Activated naive CD4-positive, alpha-beta T cell treated with anti-CD3 and anti-CD28 coated beads, Interleukin-2, amount 10 ng/mL, durations not matched to agents 7 days and 5 days (primary cell): Measurements from ENCODE around the gene SMPD1.
"Not testable (repeated sequence)": the region's sequence is repeated elsewhere in the genome, so short reads cannot be mapped to it uniquely, and the experiment has no call there.

ENCODE experiments used
- CTCF ChIA-PET: fragments of 350-600 bp; sonication (Branson Sonifier 250); formaldehyde crosslinking; loops from one replicate; lab custom pipeline; 2021; ENCODE audit warnings: antibody characterized with exemption; lab: Charles Lee
- DNase-seq: peaks from one replicate; pipeline ENCODE4 v3.0.0-alpha.2; 2020
- H3K27ac Mint-ChIP-seq: one replicate; pipeline ENCODE4 v1.8.0; 2021; ENCODE audit warnings: mild to moderate bottlenecking, moderate library complexity, mixed read lengths
- H3K27me3 Mint-ChIP-seq: one replicate; pipeline ENCODE4 v1.8.0; 2021; ENCODE audit warnings: mild to moderate bottlenecking, mixed read lengths
- H3K36me3 Mint-ChIP-seq: one replicate; pipeline ENCODE4 v1.8.0; 2021; ENCODE audit warnings: mixed read lengths
- H3K4me1 Mint-ChIP-seq: one replicate; pipeline ENCODE4 v1.8.0; 2021; ENCODE audit warnings: mixed read lengths
- H3K4me3 Mint-ChIP-seq: one replicate; pipeline ENCODE4 v1.8.0; 2021; ENCODE audit warnings: mild to moderate bottlenecking, moderate library complexity, mixed read lengths
- H3K9me3 Mint-ChIP-seq: one replicate; pipeline ENCODE4 v1.8.0; 2021; ENCODE audit warnings: mixed read lengths

The SMPD1 gene

GRCh38 chr11:6365659-6366058 is 24.6 kb upstream of the SMPD1 start:
- Mint-ChIP-seq H3K4me1 (no peaks in the 10 kb centered on the region), H3K36me3 (no peaks in the 10 kb centered on the region), H3K27me3 (peaks cover 4% of the 10 kb centered on the region), H3K4me3 (no peak overlapping the region), H3K27ac (no peak overlapping the region), H3K9me3 (no peaks in the 10 kb centered on the region)
- no peak for DNase-seq
- CTCF ChIA-PET, result interaction anchor here (1.2 to 6.9 kb wide), 3 partner anchors 12 to 78 kb away, joined by 4 to 64 read pairs (median 23); no protein-coding TSS in a partner anchor

DNA sequence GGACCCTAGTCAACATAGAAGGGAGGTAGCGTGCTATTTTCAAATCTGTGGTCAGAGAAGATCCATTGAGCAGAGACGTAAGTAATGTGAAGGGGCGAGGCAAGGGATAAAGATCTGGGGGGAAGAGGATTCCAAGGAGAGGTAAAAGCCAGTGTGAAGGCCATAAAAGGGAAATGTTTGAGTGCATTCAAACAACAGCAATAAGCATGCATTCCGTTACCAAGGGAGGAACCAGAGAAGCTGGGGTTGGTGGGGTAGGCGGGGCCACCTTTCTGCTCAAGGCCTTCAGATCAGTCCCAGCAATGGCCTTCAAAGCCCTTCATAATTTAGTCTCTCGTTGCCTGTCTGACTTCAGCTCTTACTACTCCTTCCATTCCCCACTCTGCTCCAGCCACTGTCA is 18.4 kb upstream of the SMPD1 start:
- Mint-ChIP-seq H3K9me3 (no peaks in the 10 kb centered on the region), H3K4me3 (no peak overlapping the region), H3K27ac (no peak overlapping the region), H3K27me3 (peaks cover 4% of the 10 kb centered on the region), H3K36me3 (no peaks in the 10 kb centered on the region), H3K4me1 (peaks cover 11% of the 10 kb centered on the region)
- DNase-seq, result no peak
- CTCF ChIA-PET, result interaction anchor here (1.1 to 2.5 kb wide), 2 partner anchors 9 to 72 kb away, joined by 8 to 13 read pairs; no protein-coding TSS in a partner anchor

- CTCF ChIA-PET, result interaction anchor here (0.9 to 9.5 kb wide), 32 partner anchors 11 to 377 kb away, joined by 3 to 563 read pairs (median 12); partner anchors contain the start of genes APBB1, ARFIP2, DNHD1 and HPX
- H3K27me3 Mint-ChIP-seq, result peaks cover 4% of the 10 kb centered on the region
- DNase-seq, result peak; percentile 34
- peak overlapping the region; percentile 93 for H3K27ac Mint-ChIP-seq
- peaks cover 37% of the 10 kb centered on the region for H3K4me1 Mint-ChIP-seq
- peak overlapping the region; percentile 61 for H3K4me3 Mint-ChIP-seq
- no peaks in the 10 kb centered on the region for H3K36me3 Mint-ChIP-seq
- no peaks in the 10 kb centered on the region for H3K9me3 Mint-ChIP-seq
Measured at GRCh38 chr11:6377902-6378639, 12.2 kb upstream of the SMPD1 start.

DNA sequence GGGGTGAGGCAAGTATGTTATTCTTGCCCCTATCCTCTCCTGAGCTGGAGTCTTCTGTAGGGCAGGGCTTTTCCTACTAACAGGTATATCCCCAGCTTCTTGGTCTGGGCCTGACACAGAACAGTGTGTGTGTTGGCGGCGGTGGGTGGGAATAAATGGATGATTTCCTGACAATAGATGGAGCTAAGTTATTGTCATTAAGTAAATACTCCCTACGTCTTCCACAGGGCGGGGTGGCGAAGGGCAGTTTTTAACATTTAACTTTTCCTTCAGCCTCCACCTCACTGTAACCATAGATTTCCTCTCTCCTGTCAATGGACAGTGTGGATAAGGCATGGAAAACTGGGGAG is 11.7 kb upstream of the SMPD1 start:
- Mint-ChIP-seq H3K36me3 (no peaks in the 10 kb centered on the region), H3K4me1 (peaks cover 37% of the 10 kb centered on the region), H3K4me3 (peak overlapping the region; percentile 61), H3K27ac (peak overlapping the region; percentile 93), H3K9me3 (no peaks in the 10 kb centered on the region), H3K27me3 (peaks cover 4% of the 10 kb centered on the region)
- CTCF ChIA-PET, result interaction anchor here (0.7 to 9.5 kb wide), 62 partner anchors 9 to 376 kb away, joined by 3 to 563 read pairs (median 6); partner anchors contain the start of genes APBB1, ARFIP2, DNHD1 and HPX
- DNase-seq, result no peak

DNA sequence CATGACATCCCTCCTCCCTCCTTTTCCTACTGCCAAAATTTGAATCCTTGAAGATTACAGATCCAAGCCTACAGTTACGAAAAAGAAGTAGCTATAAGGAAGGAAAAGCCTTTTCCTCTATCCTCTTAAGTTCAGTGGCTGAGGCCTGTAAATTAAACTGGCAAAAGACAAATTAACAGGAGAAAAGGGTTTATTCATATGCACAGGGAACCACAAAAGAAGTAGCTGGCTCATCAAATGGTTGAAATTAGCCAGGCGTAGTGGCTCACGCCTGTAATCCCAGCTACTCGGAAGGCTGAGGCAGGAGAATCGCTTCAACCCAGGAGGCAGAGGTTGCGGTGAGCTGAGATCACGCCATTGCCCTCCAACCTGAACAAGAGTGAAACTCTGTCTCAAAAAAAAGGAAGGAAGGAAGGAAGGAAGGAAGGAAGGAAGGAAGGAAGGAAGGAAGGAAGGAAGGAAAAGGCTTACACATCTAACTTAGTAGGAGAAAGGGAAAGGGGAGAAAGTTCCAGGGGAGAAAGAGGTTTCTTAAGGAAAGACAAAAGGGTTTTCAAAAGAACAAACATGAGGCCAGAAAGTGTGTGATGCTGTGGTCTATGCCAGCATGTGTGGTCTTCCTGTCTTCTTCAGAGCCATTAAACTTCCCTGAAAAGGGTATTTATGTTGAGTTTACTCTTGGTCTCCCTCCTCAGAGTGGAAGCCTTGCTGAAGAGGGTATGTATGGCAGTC is 5.1 kb upstream of the SMPD1 start:
- H3K27ac Mint-ChIP-seq, result no peak overlapping the region
- peaks cover under 1% of the 10 kb centered on the region for H3K36me3 Mint-ChIP-seq
- no peak overlapping the region for H3K4me3 Mint-ChIP-seq
- H3K9me3 Mint-ChIP-seq, result no peaks in the 10 kb centered on the region
- CTCF ChIA-PET, result interaction anchor here (0.8 to 7.2 kb wide), 3 partner anchors 52 to 106 kb away, joined by 3 to 52 read pairs (median 3); partner anchors contain the start of gene HPX
- H3K4me1 Mint-ChIP-seq, result peaks cover 33% of the 10 kb centered on the region
- H3K27me3 Mint-ChIP-seq, result no peaks in the 10 kb centered on the region
- no peak for DNase-seq

DNA sequence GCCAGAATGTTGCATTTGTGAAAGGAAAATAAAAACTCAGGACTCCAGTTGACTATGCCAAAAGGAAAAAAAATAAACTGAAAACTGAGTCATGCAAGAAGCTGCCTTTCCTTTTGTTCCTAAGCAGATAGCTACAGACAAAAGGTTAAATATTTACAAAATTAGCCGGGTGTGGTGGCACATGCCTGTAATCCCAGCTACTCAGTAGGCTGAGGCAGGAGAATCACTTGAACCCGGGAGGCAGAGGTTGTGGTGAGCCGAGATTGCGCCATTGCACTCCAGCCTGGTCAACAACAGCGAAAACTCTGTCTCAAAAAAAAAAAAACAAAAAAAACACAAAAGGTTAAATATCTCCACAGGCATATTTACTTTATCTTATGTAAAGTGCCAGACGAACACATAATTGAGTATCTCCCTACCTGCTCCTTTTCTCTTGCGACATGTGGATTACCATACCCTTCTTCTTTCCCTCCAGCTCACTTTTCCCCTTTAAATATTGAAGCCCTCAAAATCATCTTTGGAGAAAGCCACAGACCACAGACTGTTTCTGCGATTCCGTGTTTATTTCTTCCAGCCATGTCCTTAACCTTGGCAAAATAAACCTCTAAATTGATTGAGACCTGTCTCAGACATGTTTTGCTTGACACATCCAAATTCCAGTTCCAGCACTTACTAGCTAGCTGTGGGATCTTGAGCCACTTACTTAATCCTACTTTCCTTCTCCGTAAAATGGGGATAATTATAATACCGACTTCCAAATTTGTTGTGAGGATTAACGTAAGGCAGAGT is 2.3 kb upstream of the SMPD1 start:
- H3K27ac Mint-ChIP-seq, result no peak overlapping the region
- peaks cover 54% of the 10 kb centered on the region for H3K4me1 Mint-ChIP-seq
- DNase-seq, result no peak
- no peak overlapping the region for H3K4me3 Mint-ChIP-seq
- H3K9me3 Mint-ChIP-seq, result no peaks in the 10 kb centered on the region
- CTCF ChIA-PET, result interaction anchor here (0.8 to 7.2 kb wide), 4 partner anchors 10 to 368 kb away, joined by 3 to 52 read pairs (median 25); partner anchors contain the start of gene HPX
- H3K27me3 Mint-ChIP-seq, result no peaks in the 10 kb centered on the region
- H3K36me3 Mint-ChIP-seq, result peaks cover 20% of the 10 kb centered on the region

DNA sequence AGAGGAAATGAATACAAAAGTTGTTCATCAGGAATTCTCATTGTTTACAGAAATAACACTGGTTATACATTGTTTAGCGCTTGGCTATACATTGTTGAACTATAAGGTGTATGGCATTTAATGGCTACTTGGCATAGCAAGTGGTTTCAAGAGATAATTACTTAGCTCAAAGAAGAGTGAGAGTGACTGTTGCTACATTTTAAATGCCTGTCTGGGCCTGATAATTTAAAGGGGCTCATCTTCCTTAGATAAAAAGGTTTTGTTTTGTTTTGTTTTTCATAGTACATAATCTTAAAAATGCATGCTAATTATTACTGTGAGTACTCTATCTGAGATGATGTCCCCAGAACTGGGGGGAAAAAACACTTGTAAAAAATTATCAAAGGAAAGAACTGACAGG is 1.5 kb upstream of the SMPD1 start:
- no peak overlapping the region for H3K4me3 Mint-ChIP-seq
- H3K9me3 Mint-ChIP-seq, result no peaks in the 10 kb centered on the region
- no peak for DNase-seq

GRCh38 chr11:6390718-6391469 is 620 bp downstream of the SMPD1 start:
- peaks cover 43% of the 10 kb centered on the region for H3K36me3 Mint-ChIP-seq
- H3K9me3 Mint-ChIP-seq, result no peaks in the 10 kb centered on the region
- CTCF ChIA-PET, result interaction anchor here (1.1 to 7.2 kb wide), 5 partner anchors 10 to 52 kb away, joined by 3 to 52 read pairs (median 22); partner anchors contain the start of gene HPX
- H3K27ac Mint-ChIP-seq, result peak overlapping the region; percentile 94
- DNase-seq, result peak; percentile 31
- peaks cover 50% of the 10 kb centered on the region for H3K4me1 Mint-ChIP-seq
- H3K27me3 Mint-ChIP-seq, result no peaks in the 10 kb centered on the region
- H3K4me3 Mint-ChIP-seq, result peak overlapping the region; percentile 94

More for the DNA sequence above, 1.5 kb upstream of the SMPD1 start:
- CTCF ChIA-PET, result interaction anchor here (5.3 to 7.2 kb wide), 2 partner anchors 11 to 55 kb away, joined by 45 to 52 read pairs; partner anchors contain the start of gene HPX
- Mint-ChIP-seq H3K27me3 (no peaks in the 10 kb centered on the region), H3K36me3 (peaks cover 28% of the 10 kb centered on the region), H3K27ac (peak overlapping the region; percentile 94), H3K4me1 (peaks cover 60% of the 10 kb centered on the region)

- peak overlapping the region; percentile 94 for H3K27ac Mint-ChIP-seq
- DNase-seq, result no peak
- H3K36me3 Mint-ChIP-seq, result peaks cover 50% of the 10 kb centered on the region
- no peaks in the 10 kb centered on the region for H3K27me3 Mint-ChIP-seq
- no peaks in the 10 kb centered on the region for H3K9me3 Mint-ChIP-seq
- CTCF ChIA-PET, result interaction anchor here (1.1 to 7.2 kb wide), 5 partner anchors 10 to 52 kb away, joined by 3 to 52 read pairs (median 22); partner anchors contain the start of gene HPX
- H3K4me1 Mint-ChIP-seq, result peaks cover 52% of the 10 kb centered on the region
- peak overlapping the region; percentile 94 for H3K4me3 Mint-ChIP-seq
Measured at GRCh38 chr11:6391537-6392134, 1.4 kb downstream of the SMPD1 start.

- Mint-ChIP-seq H3K4me1 (peaks cover 52% of the 10 kb centered on the region), H3K4me3 (peak overlapping the region; percentile 94), H3K36me3 (peaks cover 53% of the 10 kb centered on the region)
- H3K9me3 Mint-ChIP-seq, DNase-seq, H3K27me3 Mint-ChIP-seq, H3K27ac Mint-ChIP-seq: not testable (repeated sequence)
- CTCF ChIA-PET, result interaction anchor here (1.2 to 4.3 kb wide), 2 partner anchors 10 to 13 kb away, joined by 7 to 22 read pairs; no protein-coding TSS in a partner anchor
Measured at GRCh38 chr11:6392251-6392650, 2.0 kb downstream of the SMPD1 start.

DNA sequence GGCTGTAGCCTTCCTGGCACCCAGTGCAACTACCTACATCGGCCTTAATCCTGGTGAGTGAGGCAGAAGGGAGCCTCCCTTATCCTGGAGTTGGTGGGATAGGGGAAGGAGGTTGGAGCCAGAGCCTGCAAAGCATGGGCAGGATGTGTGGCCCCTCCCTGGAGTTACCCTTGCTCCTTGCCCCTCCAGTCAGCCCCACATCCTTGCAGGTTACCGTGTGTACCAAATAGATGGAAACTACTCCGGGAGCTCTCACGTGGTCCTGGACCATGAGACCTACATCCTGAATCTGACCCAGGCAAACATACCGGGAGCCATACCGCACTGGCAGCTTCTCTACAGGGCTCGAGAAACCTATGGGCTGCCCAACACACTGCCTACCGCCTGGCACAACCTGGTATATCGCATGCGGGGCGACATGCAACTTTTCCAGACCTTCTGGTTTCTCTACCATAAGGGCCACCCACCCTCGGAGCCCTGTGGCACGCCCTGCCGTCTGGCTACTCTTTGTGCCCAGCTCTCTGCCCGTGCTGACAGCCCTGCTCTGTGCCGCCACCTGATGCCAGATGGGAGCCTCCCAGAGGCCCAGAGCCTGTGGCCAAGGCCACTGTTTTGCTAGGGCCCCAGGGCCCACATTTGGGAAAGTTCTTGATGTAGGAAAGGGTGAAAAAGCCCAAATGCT is 3.9 kb downstream of the SMPD1 start:
- no peaks in the 10 kb centered on the region for H3K9me3 Mint-ChIP-seq
- no peak for DNase-seq
- H3K27ac Mint-ChIP-seq, result peak overlapping the region; percentile 58
- no peaks in the 10 kb centered on the region for H3K27me3 Mint-ChIP-seq
- peaks cover 72% of the 10 kb centered on the region for H3K36me3 Mint-ChIP-seq
- CTCF ChIA-PET, result interaction anchor here (1.4 to 4.3 kb wide), 3 partner anchors 8 to 40 kb away, joined by 4 to 22 read pairs (median 6); no protein-coding TSS in a partner anchor
- H3K4me1 Mint-ChIP-seq, result peaks cover 42% of the 10 kb centered on the region
- H3K4me3 Mint-ChIP-seq, result no peak overlapping the region

DNA sequence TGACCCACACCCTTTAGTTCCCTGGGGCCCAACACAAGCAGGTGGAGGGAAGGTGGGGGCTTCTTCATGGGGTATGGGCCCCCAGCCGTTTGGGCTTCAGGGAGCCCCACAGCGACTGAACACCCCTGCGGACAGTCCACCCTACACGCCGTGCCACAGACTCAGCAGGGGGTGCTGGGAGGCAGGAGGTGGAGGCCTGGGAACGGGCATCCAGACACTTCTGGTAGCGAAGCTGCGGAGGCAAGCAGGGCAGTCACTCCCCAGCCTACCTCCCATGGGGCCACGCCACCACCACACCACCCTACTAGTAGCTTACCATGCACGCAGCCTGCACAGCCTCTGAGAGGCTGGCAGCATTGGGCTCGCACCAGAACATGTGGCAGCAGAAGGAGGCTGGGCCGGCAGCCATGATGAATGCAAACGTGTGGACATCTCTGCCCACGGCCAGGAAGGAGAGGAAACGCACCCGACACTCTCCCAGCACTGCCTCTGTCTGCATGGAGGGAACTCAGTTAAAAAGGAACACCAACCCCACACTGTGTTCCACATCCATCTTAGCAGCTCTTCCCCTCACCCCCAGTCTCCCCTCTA is 5.3 kb downstream of the SMPD1 start:
- Mint-ChIP-seq H3K4me3 (no peak overlapping the region), H3K36me3 (peaks cover 81% of the 10 kb centered on the region)

More for the DNA sequence above, 5.3 kb downstream of the SMPD1 start:
- Mint-ChIP-seq H3K4me1 (peaks cover 44% of the 10 kb centered on the region), H3K9me3 (no peaks in the 10 kb centered on the region), H3K27me3 (no peaks in the 10 kb centered on the region), H3K27ac (no peak overlapping the region)
- CTCF ChIA-PET, result no interaction called here
- no peak for DNase-seq
